OCI-LY7 (cell line): ENCODE data around the gene TBC1D1. TPM values are rescaled to one million over a fixed set of nuclear protein-coding genes. Genes with fewer than 3 reads are reported as not detected.

Source experiments
- BruUV-seq: library from RNA; stranded (reverse); fragments of 400-500 nt; replicated peaks from 2 replicates; lab custom pipeline; 2021; lab: Mats Ljungman, UMichigan
- CTCF ChIA-PET: fragments of 300-600 bp; sonication (Branson Sonifier 250); formaldehyde crosslinking; loops from one replicate; lab custom pipeline; 2022; ENCODE audit warnings: antibody characterized with exemption; ENCODE audit not compliant: unreplicated experiment; lab: Charles Lee
- POLR2A ChIA-PET: fragments of 300-600 bp; sonication (Branson Sonifier 250); formaldehyde crosslinking; loops from one replicate; lab custom pipeline; 2022; ENCODE audit warnings: antibody characterized with exemption; lab: Charles Lee
- DNase-seq: peaks from one replicate; pipeline ENCODE4 v3.0.0-alpha.2; 2015; ENCODE audit warnings: low spot score
- H2AFZ ChIP-seq: fragments of 200-600 bp; sonication (generic), shearing (Covaris generic); 2 replicates; pipeline ENCODE4 v1.6.1; 2014; ENCODE audit warnings: mild to moderate bottlenecking, antibody characterized with exemption, low read length, moderate library complexity
- H3K27ac ChIP-seq: fragments of 200-600 bp; sonication (generic); 2 replicates; pipeline ENCODE4 v1.5.1; 2014; ENCODE audit warnings: mixed run types, low read depth, mild to moderate bottlenecking, moderate library complexity, low read length, inconsistent platforms; ENCODE audit not compliant: poor library complexity, severe bottlenecking
- H3K36me3 ChIP-seq: fragments of 200-600 bp; sonication (generic); 2 replicates; pipeline ENCODE4 v1.6.1; 2014; ENCODE audit warnings: mild to moderate bottlenecking, antibody characterized with exemption, low read length, moderate library complexity, mixed read lengths; ENCODE audit not compliant: insufficient read depth
- H3K4me1 ChIP-seq: fragments of 200-600 bp; sonication (generic); 2 replicates; pipeline ENCODE4 v1.5.1; 2014; ENCODE audit warnings: mild to moderate bottlenecking, low read length; ENCODE audit not compliant: insufficient read depth, poor library complexity, severe bottlenecking
- H3K4me2 ChIP-seq: fragments of 200-600 bp; sonication (generic); 2 replicates; pipeline ENCODE4 v1.6.1; 2014; ENCODE audit warnings: mild to moderate bottlenecking, low read length
- H3K4me3 ChIP-seq: fragments of 200-600 bp; sonication (generic); 2 replicates; pipeline ENCODE4 v1.5.1; 2014; ENCODE audit warnings: mild to moderate bottlenecking, low read depth, low read length; ENCODE audit not compliant: poor library complexity, severe bottlenecking
- H3K79me2 ChIP-seq: fragments of 200-600 bp; sonication (generic); 2 replicates; pipeline ENCODE4 v1.6.1; 2016; ENCODE audit warnings: low read depth, mild to moderate bottlenecking, low read length, moderate library complexity, mixed read lengths; ENCODE audit not compliant: insufficient read depth
- H3K9me2 ChIP-seq: fragments of 200-600 bp; sonication (generic); 2 replicates; pipeline ENCODE4 v1.6.1; 2016; ENCODE audit warnings: mild to moderate bottlenecking, low read length, mixed read lengths; ENCODE audit not compliant: insufficient read depth
- H3K9me3 ChIP-seq: fragments of 200-600 bp; sonication (generic); 2 replicates; pipeline ENCODE4 v1.6.1; 2014; ENCODE audit warnings: mild to moderate bottlenecking, mixed run types, low read length, mixed read lengths
- H4K20me1 ChIP-seq: fragments of 200-600 bp; sonication (generic); 2 replicates; pipeline ENCODE4 v1.6.1; 2014; ENCODE audit warnings: mild to moderate bottlenecking, antibody characterized with exemption, low read length, moderate library complexity, mixed read lengths; ENCODE audit not compliant: insufficient read depth
- CTCF ChIP-seq: fragments of 200-600 bp; sonication (generic); conservative IDR thresholded peaks from 2 replicates; pipeline ENCODE4 v1.5.1; 2014; ENCODE audit warnings: mild to moderate bottlenecking, antibody characterized with exemption, low read length, moderate library complexity, mixed read lengths
- EZH2phosphoT487 ChIP-seq: fragments of 200-600 bp; sonication (generic); IDR thresholded peaks from 2 replicates; pipeline ENCODE4 v1.6.1; 2018; ENCODE audit warnings: low read depth, borderline replicate concordance, mild to moderate bottlenecking, mixed run types, antibody characterized with exemption, low read length, moderate library complexity, mixed read lengths
- intact Hi-C: fragments of 100-400 bp; cut with micrococcal nuclease; formaldehyde crosslinking; loops from one replicate; pipeline ENCODE4 v1.10.0; 2022; ENCODE audit not compliant: unreplicated experiment
- total RNA-seq, 2 experiments: library from RNA; depleted of rRNA in 1 of 2; stranded (reverse); fragments of >200 nt in 1 of 2; shearing (Covaris generic) in 1 of 2; gene quantifications; 2 replicates each; pipeline ENCODE4 v1.2.3, GENCODE V29; 2014 to 2022

TBC1D1 gene
- total RNA-seq, 2 experiments from 2014 or later = 539 to 545 TPM

- H2AFZ ChIP-seq = no peak overlapping the region
- H3K36me3 ChIP-seq = peaks cover 98% of the 10 kb centered on the region
- H3K4me2 ChIP-seq = no peak overlapping the region
- ChIA-PET CTCF (no interaction called here), POLR2A (interaction anchor here (0.6 to 1.0 kb wide), 4 partner anchors 25 to 659 kb away, joined by 3 to 5 read pairs (median 3); no protein-coding TSS in a partner anchor)
- no TSS peak for BruUV-seq
- no peak overlapping the region for H3K27ac ChIP-seq
- intact Hi-C loops = no loop called here
- H4K20me1 ChIP-seq = no peaks in the 10 kb centered on the region
- TF ChIP-seq EZH2phosphoT487 (no peak), CTCF (peak; percentile 97)
- no peak overlapping the region for H3K4me3 ChIP-seq
- DNase-seq = peak; percentile 63
- H3K4me1 ChIP-seq = no peaks in the 10 kb centered on the region
- no peaks in the 10 kb centered on the region for H3K9me3 ChIP-seq
- no peaks in the 10 kb centered on the region for H3K79me2 ChIP-seq
- no peaks in the 10 kb centered on the region for H3K9me2 ChIP-seq
These were observed 171.3 kb downstream of the TBC1D1 start for GRCh38 chr4:38062088-38062775.

- no peak for DNase-seq
- TF ChIP-seq EZH2phosphoT487 (no peak), CTCF (no peak)
- H3K4me2 ChIP-seq = no peak overlapping the region
- peaks cover 98% of the 10 kb centered on the region for H3K36me3 ChIP-seq
- no peaks in the 10 kb centered on the region for H4K20me1 ChIP-seq
- H3K79me2 ChIP-seq = no peaks in the 10 kb centered on the region
- no TSS peak for BruUV-seq
- no peak overlapping the region for H3K4me3 ChIP-seq
- no peaks in the 10 kb centered on the region for H3K9me2 ChIP-seq
- POLR2A ChIA-PET = interaction anchor here (0.7 to 1.0 kb wide), 3 partner anchors 210 to 658 kb away, joined by 3 to 5 read pairs (median 3); no protein-coding TSS in a partner anchor
- no peak overlapping the region for H2AFZ ChIP-seq
- intact Hi-C loops = no loop called here
- CTCF ChIA-PET = no interaction called here
- no peak overlapping the region for H3K27ac ChIP-seq
- H3K9me3 ChIP-seq = no peaks in the 10 kb centered on the region
- H3K4me1 ChIP-seq = no peaks in the 10 kb centered on the region
These were observed 171.9 kb downstream of the TBC1D1 start for GRCh38 chr4:38062776-38063097.

- H3K4me2 ChIP-seq = no peak overlapping the region
- H3K9me3 ChIP-seq = no peaks in the 10 kb centered on the region
- POLR2A ChIA-PET = interaction anchor here (0.7 to 1.0 kb wide), 3 partner anchors 9 to 174 kb away, joined by 3 to 5 read pairs (median 3); no protein-coding TSS in a partner anchor
- TF ChIP-seq EZH2phosphoT487 (no peak), CTCF (no peak)
- H3K9me2 ChIP-seq = no peaks in the 10 kb centered on the region
- intact Hi-C loops = no loop called here
- H2AFZ ChIP-seq = no peak overlapping the region
- H3K36me3 ChIP-seq = peaks cover 98% of the 10 kb centered on the region
- BruUV-seq = no TSS peak
- no peak overlapping the region for H3K4me3 ChIP-seq
- CTCF ChIA-PET = no interaction called here
- no peaks in the 10 kb centered on the region for H4K20me1 ChIP-seq
- H3K27ac ChIP-seq = no peak overlapping the region
- DNase-seq = no peak
- no peaks in the 10 kb centered on the region for H3K4me1 ChIP-seq
- no peaks in the 10 kb centered on the region for H3K79me2 ChIP-seq
These were observed 174.3 kb downstream of the TBC1D1 start for GRCh38 chr4:38065176-38065575.
